Hair follicle dermal papilla cell (primary cell): ENCODE measurements around the gene ZNF354C. TPM values are rescaled to one million over a fixed set of nuclear protein-coding genes. Genes with fewer than 3 reads are reported as not detected.

Source experiments
- total RNA-seq: library from RNA; depleted of rRNA; stranded (reverse); fragments of >200 nt; gene quantifications from 2 replicates; pipeline ENCODE4 v1.2.3, GENCODE V29; 2012

ZNF354C gene
- 8.5 and 9.4 TPM in 2 replicates for total RNA-seq

GRCh38 chr5:179060116-179061008, at the start of gene ZNF354C:
ZNF354C (plus strand) TSS chr5:179060373; CDS start chr5:179062069, 1,696 bp downstream.

DNA sequence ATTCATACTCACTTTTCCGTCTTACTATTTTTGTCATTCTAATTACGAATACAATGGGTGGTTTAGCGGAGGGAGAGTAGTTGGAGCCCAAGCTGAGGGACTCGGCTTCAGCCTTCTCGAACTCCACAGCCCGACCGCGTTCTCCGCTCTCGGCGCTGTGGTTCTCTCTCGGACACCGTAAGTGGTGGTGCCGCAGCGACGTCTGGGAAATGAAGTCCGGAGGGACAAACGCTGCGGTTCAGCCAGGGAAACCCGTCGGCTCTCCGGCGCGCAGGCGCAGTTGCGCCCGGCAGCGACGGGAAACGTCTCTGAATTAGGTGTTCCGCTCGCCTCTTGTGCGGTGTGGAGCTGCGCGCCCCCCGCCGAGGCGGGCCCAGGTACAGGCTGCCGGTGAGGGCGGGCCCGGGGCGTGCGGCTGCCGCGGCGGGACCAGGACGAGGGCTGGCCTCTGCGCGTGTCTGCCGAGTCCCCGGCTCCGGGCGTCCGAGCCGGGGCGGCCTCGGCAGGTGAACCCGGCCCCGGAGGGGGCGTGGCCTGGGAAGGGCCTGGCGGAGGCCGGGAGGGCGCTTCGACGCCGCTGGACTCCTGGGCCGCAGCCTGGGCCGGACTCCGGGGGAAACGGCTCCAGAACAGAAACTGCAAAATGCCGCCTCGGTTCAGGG, 36.5 kb upstream of the ZNF354C start, which contains the start of gene ZNF879:
Gene ZNF879, plus strand, starts transcription at position 277 of the 662 bp plus-strand sequence. CDS start 1,201 bp downstream, outside the sequence.

Other genes starting within 250 kb of the ZNF354C start
- 8.3 and 11.2 TPM in 2 replicates for gene ZNF354B, start 200.4 kb upstream of the ZNF354C start, total RNA-seq
- 1.3 TPM in 2 replicates for gene ZFP2, start 164.5 kb upstream of the ZNF354C start, total RNA-seq
- gene ZNF454, start 119.2 kb upstream of the ZNF354C start, total RNA-seq, result 0.85 and 3.4 TPM in 2 replicates
- under 0.01 TPM in 1 of 2 replicates, not detected in the other for gene GRM6, start 65.1 kb upstream of the ZNF354C start, total RNA-seq
- 4.2 and 6.2 TPM in 2 replicates for gene ZNF879, start 36.6 kb upstream of the ZNF354C start, total RNA-seq